Thyroid gland (tissue), 4 donors: ENCODE results near the gene PCSK2. TPM values are rescaled to one million over a fixed set of nuclear protein-coding genes. Genes with fewer than 3 reads are reported as not detected.
A peak's percentile ranks its signal among the peaks of the same experiment; 100 is the strongest.

Source experiments
- DNase-seq, 2 donors: peaks; one replicate each; pipeline ENCODE4 v3.0.0-alpha.2; 2019
- H3K27ac ChIP-seq, 3 donors: fragments of 200-600 bp; sonication (generic); 1 replicate in 2 of 3; 2 replicates in 1 of 3; pipeline ENCODE4 v1.5.1; 2016 to 2019; ENCODE audit warnings: mild to moderate bottlenecking in 1 of 3, moderate library complexity in 1 of 3
- H3K27me3 ChIP-seq: fragments of 200-600 bp; sonication (generic); one replicate; pipeline ENCODE4 v1.5.1; 2019
- H3K36me3 ChIP-seq, 2 donors: fragments of 200-600 bp; sonication (generic); one replicate each; pipeline ENCODE4 v1.5.1; 2016 to 2019
- H3K4me1 ChIP-seq, 2 donors: fragments of 200-600 bp; sonication (generic); one replicate each; pipeline ENCODE4 v1.5.1; 2017 to 2019
- H3K4me3 ChIP-seq, 3 donors: fragments of 200-600 bp; sonication (generic); replicated peaks in 1 of 3; 1 replicate in 2 of 3; 2 replicates in 1 of 3; pipeline ENCODE4 v1.5.1; 2016; ENCODE audit warnings: mild to moderate bottlenecking in 1 of 3
- H3K9me3 ChIP-seq: fragments of 200-600 bp; sonication (generic); one replicate; pipeline ENCODE4 v1.5.1; 2017
- POLR2A ChIP-seq, 2 donors: fragments of 450-650 bp; IDR thresholded peaks; one replicate each; pipeline ENCODE4 v1.6.1; 2017; ENCODE audit warnings: antibody characterized with exemption in 2 of 2, mild to moderate bottlenecking in 2 of 2, moderate library complexity in 1 of 2
- WGBS, 2 donors: methylation state at CpG; one replicate each; pipeline ENCODE4 v1.1.5; 2017; 5-methylcytosine and 5-hydroxymethylcytosine counted together
- intact Hi-C: fragments of 100-400 bp; cut with DNase I; formaldehyde crosslinking; loops from one replicate; pipeline ENCODE4 v1.15.1; 2023
- total RNA-seq, 4 donors: library from RNA; depleted of rRNA; stranded (reverse); fragments of >200 nt; gene quantifications; one replicate each; pipeline ENCODE4 v1.2.3, GENCODE V29; 2016
- TF ChIP-seq, protein P1 (sequence below), 6 experiments: fragments of 200-600 bp in 3 of 6; fragments of 450-650 bp in 3 of 6; sonication (generic) in 3 of 6; IDR thresholded peaks; one replicate each; pipeline ENCODE4 v1.5.1; 2016 to 2019; ENCODE audit warnings: antibody characterized with exemption in 6 of 6, mild to moderate bottlenecking in 2 of 6, inconsistent platforms in 1 of 6, moderate library complexity in 1 of 6

PCSK2 gene
- total RNA-seq, 4 donors from 2014 or later = 43.2 to 242 (median 112) TPM

DNA sequence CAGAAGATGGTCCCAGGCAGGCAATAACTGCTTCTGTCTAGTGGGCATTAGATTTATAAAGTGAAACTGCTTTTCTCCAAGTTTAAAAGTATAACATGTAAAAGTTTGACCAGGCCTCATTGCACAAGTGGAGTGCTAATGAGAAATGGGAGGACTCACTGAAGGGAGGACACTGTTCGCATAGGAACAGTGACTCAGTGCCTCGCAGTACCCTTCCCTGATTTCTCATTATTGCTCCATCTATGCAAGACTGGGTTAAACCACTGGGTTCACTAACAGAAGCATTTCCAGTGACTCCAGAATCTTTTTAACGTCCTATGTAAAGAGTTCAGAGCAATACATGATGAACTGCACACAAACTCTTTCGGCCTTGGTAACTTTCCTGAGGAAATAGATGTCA is 79.6 kb downstream of the PCSK2 start:
- Histone ChIP-seq H3K36me3 (no peaks in the 10 kb centered on the region), H3K9me3 (no peaks in the 10 kb centered on the region), H3K4me3 (no peak overlapping the region), H3K4me1 (no peaks in the 10 kb centered on the region), H3K27ac (no peak overlapping the region), H3K27me3 (no peaks in the 10 kb centered on the region)
- WGBS, 2 donors = 86 to 90% methylated on average over 4 of the region's 4 CpGs
- TF ChIP-seq POLR2A (IDR thresholded peaks at IDR 0.05) = no peak
- TF ChIP-seq, protein P1, sequence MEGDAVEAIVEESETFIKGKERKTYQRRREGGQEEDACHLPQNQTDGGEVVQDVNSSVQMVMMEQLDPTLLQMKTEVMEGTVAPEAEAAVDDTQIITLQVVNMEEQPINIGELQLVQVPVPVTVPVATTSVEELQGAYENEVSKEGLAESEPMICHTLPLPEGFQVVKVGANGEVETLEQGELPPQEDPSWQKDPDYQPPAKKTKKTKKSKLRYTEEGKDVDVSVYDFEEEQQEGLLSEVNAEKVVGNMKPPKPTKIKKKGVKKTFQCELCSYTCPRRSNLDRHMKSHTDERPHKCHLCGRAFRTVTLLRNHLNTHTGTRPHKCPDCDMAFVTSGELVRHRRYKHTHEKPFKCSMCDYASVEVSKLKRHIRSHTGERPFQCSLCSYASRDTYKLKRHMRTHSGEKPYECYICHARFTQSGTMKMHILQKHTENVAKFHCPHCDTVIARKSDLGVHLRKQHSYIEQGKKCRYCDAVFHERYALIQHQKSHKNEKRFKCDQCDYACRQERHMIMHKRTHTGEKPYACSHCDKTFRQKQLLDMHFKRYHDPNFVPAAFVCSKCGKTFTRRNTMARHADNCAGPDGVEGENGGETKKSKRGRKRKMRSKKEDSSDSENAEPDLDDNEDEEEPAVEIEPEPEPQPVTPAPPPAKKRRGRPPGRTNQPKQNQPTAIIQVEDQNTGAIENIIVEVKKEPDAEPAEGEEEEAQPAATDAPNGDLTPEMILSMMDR (IDR thresholded peaks at IDR 0.05) = no peak
- intact Hi-C loops = no loop called here
- no peak for DNase-seq

DNA sequence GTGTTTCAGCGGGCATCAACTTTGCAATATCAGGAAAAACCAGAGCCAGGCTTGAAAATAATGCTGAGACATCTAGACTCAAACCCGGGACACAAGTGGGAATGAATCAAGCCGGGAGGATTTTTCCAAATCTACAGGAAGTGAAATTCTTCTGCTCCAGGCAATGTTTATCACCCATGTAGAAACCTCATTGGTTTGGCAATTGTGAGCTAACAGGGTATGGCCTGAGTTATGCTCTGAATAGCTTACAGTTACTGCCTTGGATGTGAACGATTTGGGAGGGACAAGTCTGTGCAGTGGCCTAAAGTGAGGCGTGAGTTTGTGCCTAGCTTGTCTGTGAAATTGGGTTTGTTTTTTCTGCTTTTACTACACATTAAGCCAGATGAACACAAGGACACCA is 87.4 kb downstream of the PCSK2 start:
- DNase-seq = no peak
- Histone ChIP-seq H3K4me1 (peaks cover 0 to 4% of the 10 kb centered on the region in 2 donors), H3K4me3 (no peak overlapping the region), H3K27me3 (no peaks in the 10 kb centered on the region), H3K36me3 (no peaks in the 10 kb centered on the region), H3K27ac (no peak overlapping the region), H3K9me3 (no peaks in the 10 kb centered on the region)
- TF ChIP-seq, protein P1 (IDR thresholded peaks at IDR 0.05) = no peak
- no peak for TF ChIP-seq POLR2A (IDR thresholded peaks at IDR 0.05)
- intact Hi-C loops = no loop called here
- 79 to 89% methylated on average over 5 of the region's 5 CpGs for WGBS, 2 donors

DNA sequence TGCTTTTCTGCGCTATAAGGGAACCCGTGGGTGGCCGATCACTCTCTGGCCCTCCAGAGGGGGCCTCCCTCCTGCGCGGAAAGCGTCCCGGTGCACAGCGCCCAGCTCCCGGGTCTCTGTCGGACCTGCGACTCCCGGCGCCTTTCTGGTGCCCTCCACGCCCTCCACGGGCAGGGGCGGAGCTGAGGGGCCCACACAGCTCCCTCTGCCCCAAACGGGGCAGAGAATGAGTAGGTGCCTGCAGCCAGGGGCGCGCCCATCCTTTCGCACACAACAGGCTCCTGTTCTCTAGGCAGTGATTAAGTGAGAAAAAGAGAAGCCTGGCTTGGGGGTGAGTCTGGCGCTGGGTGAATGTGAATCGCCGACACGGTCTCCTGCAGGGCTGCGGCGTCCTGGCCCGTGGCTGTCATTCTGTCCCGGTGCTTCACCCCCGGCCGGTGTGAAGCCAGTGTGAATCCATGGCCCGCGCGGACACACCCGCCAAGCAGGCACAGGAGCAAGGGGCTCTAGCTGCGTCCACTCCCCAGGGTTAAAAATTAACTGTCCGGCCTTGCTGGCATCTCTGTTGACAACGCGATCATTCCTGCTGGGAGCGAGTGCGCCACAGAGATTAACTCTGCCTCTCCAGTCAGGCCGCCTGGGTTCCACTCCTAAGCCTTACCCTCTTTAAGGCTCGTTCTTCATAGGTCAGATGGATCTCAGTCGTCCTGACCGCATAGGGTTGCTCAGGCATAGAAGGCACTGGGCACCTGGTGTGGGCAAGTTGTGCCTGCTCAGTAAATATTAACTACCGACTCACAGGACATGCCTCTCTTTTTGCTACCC is 88.8 kb downstream of the PCSK2 start:
- H3K36me3 ChIP-seq = no peaks in the 10 kb centered on the region
- no peaks in the 10 kb centered on the region for H3K27me3 ChIP-seq
- no peak overlapping the region for H3K4me3 ChIP-seq
- H3K27ac ChIP-seq = no peak overlapping the region
- TF ChIP-seq POLR2A (IDR thresholded peaks at IDR 0.05) = no peak
- TF ChIP-seq, protein P1 (IDR thresholded peaks at IDR 0.05) = no peak
- no peaks in the 10 kb centered on the region for H3K9me3 ChIP-seq
- DNase-seq = peak; percentile 11 to 12
- 24 to 28% methylated on average over 35 to 41 of the region's 45 CpGs for WGBS, 2 donors
- H3K4me1 ChIP-seq = peaks cover 0 to 4% of the 10 kb centered on the region in 2 donors
- intact Hi-C loops = no loop called here

DNA sequence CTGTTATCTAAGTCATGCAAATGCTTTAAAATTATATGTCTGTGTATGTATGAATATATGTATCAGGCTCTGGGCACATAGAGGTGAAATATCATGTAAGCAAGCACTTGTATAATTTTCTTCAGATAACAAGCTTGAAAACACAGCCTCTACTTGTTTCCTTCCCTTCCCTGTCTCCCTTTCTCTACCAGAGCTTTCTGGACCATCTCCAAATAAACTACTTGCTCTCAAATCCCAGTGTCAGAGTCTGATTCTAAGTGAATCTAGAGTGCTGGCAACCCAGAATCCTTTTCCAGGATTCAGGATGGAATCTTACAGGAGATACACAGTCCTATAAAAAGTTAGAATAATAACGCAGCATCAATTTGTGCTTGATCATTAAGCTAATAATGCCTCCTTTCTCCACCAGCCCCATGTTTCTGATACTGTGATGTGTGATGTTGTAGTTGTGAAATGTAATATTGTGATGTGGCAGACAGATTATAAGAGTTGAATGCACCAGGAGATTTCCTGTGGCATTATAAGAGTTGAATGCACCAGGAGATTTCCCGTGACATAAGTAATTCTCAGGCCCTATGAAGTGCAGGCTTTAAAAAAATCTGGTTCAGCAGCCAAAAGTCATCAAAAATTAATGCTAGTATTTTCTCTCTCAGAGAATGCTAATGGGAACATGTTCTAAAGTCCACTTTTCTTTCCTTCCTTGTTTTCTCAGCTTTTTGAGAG is 89.6 kb downstream of the PCSK2 start:
- DNase-seq = no peak
- 67 to 91% methylated on average over 2 of the region's 2 CpGs for WGBS, 2 donors
- H3K27ac ChIP-seq = no peak overlapping the region
- H3K9me3 ChIP-seq = no peaks in the 10 kb centered on the region
- no peak overlapping the region for H3K4me3 ChIP-seq
- TF ChIP-seq POLR2A (IDR thresholded peaks at IDR 0.05) = no peak
- TF ChIP-seq, protein P1 (IDR thresholded peaks at IDR 0.05) = no peak
- H3K36me3 ChIP-seq = no peaks in the 10 kb centered on the region
- no peaks in the 10 kb centered on the region for H3K27me3 ChIP-seq
- intact Hi-C loops = no loop called here
- peaks cover 0 to 4% of the 10 kb centered on the region in 2 donors for H3K4me1 ChIP-seq

DNA sequence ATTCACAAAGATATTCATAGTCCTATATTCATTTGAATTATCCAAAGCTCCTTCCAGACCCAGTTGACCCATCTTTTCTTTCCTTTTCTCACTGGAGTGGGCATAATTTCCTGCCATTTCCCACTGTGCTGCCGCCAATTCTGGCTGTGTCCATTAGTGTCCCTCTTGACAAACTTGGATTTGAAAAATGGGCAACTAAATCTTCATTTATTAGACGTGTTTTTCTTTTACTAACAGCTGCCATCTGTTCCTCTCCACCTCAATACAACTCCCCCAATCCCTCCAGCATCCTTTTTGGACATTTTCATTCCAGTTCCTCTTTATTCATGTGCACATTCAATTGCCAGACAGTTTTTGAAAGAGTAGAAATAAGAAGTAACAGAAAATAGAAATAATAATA is 90.5 kb downstream of the PCSK2 start:
- no peak overlapping the region for H3K4me3 ChIP-seq
- H3K9me3 ChIP-seq = no peaks in the 10 kb centered on the region
- DNase-seq = no peak
- no peak overlapping the region for H3K27ac ChIP-seq
- H3K27me3 ChIP-seq = no peaks in the 10 kb centered on the region
- TF ChIP-seq POLR2A (IDR thresholded peaks at IDR 0.05) = no peak
- TF ChIP-seq, protein P1 (IDR thresholded peaks at IDR 0.05) = no peak
- WGBS, 2 donors = 75 to 79% methylated on average over 2 of the region's 2 CpGs
- intact Hi-C loops = no loop called here
- no peaks in the 10 kb centered on the region for H3K36me3 ChIP-seq
- peaks cover 0 to 4% of the 10 kb centered on the region in 2 donors for H3K4me1 ChIP-seq
